HepG2 (cell line): Measurements from ENCODE around the gene ZXDC. TPM values are rescaled to one million over a fixed set of nuclear protein-coding genes. Genes with fewer than 3 reads are reported as not detected.

Experiments
- CBX2 ChIP-seq, 2 experiments: fragments of 200-600 bp in 1 of 2; sonication (generic); formaldehyde crosslinking in 1 of 2; IDR thresholded peaks; 2 replicates each; pipeline versions ENCODE4 v1.7.0 to v1.8.1; 2018 to 2022; ENCODE audit warnings: low read depth in 2 of 2, low read length in 1 of 2, mild to moderate bottlenecking in 1 of 2, missing genetic modification reagents in 1 of 2
- JDP2 ChIP-seq: sonication (generic); formaldehyde crosslinking; IDR thresholded peaks from 2 replicates; pipeline ENCODE4 v1.8.1; 2022; ENCODE audit warnings: missing genetic modification reagents, borderline replicate concordance
- KDM5B ChIP-seq: sonication (generic); formaldehyde crosslinking; IDR thresholded peaks from 2 replicates; pipeline ENCODE4 v1.4.0; 2020; ENCODE audit warnings: missing genetic modification reagents, mild to moderate bottlenecking, borderline replicate concordance
- MIER2 ChIP-seq: IDR thresholded peaks from 2 replicates; pipeline ENCODE4 v1.6.1; 2016; ENCODE audit warnings: missing biosample characterization, missing genetic modification reagents
- RAD21 ChIP-seq: fragments of 450-650 bp; formaldehyde crosslinking; IDR thresholded peaks from 2 replicates; pipeline ENCODE4 v1.5.0; 2020; ENCODE audit warnings: mild to moderate bottlenecking
- SRF ChIP-seq: IDR thresholded peaks from 2 replicates; pipeline ENCODE4 v1.6.1; 2011; ENCODE audit warnings: mild to moderate bottlenecking, low read depth, low read length, moderate library complexity
- TBX3 ChIP-seq: fragments of 450-650 bp; IDR thresholded peaks from 2 replicates; pipeline ENCODE4 v1.6.1; 2017; ENCODE audit warnings: antibody characterized with exemption, mild to moderate bottlenecking, inconsistent platforms, borderline replicate concordance
- ZFP37 ChIP-seq: sonication (generic); formaldehyde crosslinking; IDR thresholded peaks from 2 replicates; pipeline ENCODE4 v1.4.0; 2020; ENCODE audit warnings: missing genetic modification reagents, borderline replicate concordance
- ZFYVE20 ChIP-seq: sonication (generic); formaldehyde crosslinking; IDR thresholded peaks from 2 replicates; pipeline ENCODE4 v1.8.0; 2023; ENCODE audit warnings: low read depth, mild to moderate bottlenecking, moderate library complexity, missing genetic modification reagents, borderline replicate concordance
- polyA plus RNA-seq, 8 experiments: library from polyadenylated mRNA; depleted of rRNA in 3 of 8; stranded (reverse) in 7 of 8; unstranded in 1 of 8; fragments of >200 nt; fragmentation: Illumina TruSeq in 4 of 8; extraction: Trizol in 4 of 8; gene quantifications; 2 replicates each; pipeline versions ENCODE4 v1.2.1 to v1.2.3, GENCODE V29; 2011 to 2016; ENCODE audit warnings: low read depth in 4 of 8, missing spikeins in 1 of 8, mixed read lengths in 1 of 8; ENCODE audit not compliant: insufficient read depth in 1 of 8
- total RNA-seq, 5 experiments: library from RNA; depleted of rRNA; stranded (reverse); fragments of >200 nt; fragmentation: Illumina TruSeq; extraction: Trizol; gene quantifications; 2 replicates each; pipeline ENCODE4 v1.2.3, GENCODE V29; 2016; ENCODE audit warnings: low read depth in 1 of 5
- TF ChIP-seq, protein P1 (sequence below): sonication (generic); formaldehyde crosslinking; IDR thresholded peaks from 2 replicates; pipeline ENCODE4 v1.4.0; 2020; ENCODE audit warnings: mild to moderate bottlenecking, missing genetic modification reagents
- TF ChIP-seq, protein P2 (sequence below): sonication (generic); formaldehyde crosslinking; IDR thresholded peaks from 2 replicates; pipeline ENCODE4 v1.4.0; 2020; ENCODE audit warnings: mild to moderate bottlenecking, low read depth, missing genetic modification reagents
- TF ChIP-seq, protein P3 (sequence below): sonication (generic); formaldehyde crosslinking; IDR thresholded peaks from 2 replicates; pipeline ENCODE4 v1.9.0; 2022; ENCODE audit warnings: missing genetic modification reagents, mild to moderate bottlenecking, borderline replicate concordance

The ZXDC gene
- total and polyA plus RNA-seq, 2 of the 13 experiments (the other 11 are each of a cell fraction or from before 2014, with no cell fraction given), result 17.6 to 21.2 TPM

DNA sequence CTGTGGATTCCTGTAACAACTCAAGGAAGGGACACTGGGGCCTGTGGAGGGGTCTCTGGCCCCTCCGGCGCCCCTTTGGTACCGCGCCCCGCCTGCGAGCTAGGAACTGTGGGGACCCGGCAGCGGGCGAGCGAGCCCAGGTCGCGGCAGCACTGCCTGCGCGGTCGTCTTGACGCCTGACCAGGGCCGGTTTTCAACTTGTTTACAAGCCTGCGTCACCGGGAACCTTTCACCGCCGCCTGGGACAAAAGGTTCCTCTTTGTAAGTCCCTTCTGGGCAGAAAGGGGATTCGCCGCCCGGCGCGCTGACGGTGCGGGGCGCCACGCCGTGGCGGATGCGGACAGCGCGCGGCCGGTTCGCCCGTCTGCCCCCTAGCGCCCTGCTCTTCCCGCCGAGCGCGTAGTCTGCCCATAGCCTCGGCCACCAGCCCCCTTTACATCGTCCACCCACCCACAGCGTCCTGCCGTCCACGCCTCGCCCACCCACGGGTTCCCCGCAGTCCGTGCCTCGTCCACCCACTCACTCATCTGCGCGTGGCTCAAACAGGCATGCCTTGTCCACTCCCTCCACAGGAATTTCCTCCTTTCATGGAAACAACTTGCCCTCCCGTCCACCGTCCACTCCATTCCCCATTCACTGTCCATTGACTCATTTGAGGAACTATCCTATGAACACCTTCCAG lies 86.4 kb downstream of the ZXDC start (continued):
- TF ChIP-seq KDM5B (CRISPR knock-in tag) (peak; percentile 88), ZFP37 (peak; percentile 42; the same call in 1 of the 2 replicates), SRF (no peak), JDP2 (no peak), ZFYVE20 (no peak), MIER2 (CRISPR knock-in tag) (0 out of 2 replicates have a peak, but pooled peaks have one; percentile 25), RAD21 (peak; percentile 100), CBX2 (IDR thresholded peaks at IDR 0.05; ENCODE audit: low read depth, low read length) (no peak), CBX2 (CRISPR knock-in tag; IDR thresholded peaks at IDR 0.05; ENCODE audit: low read depth) (no peak; the same call in 1 of the 2 replicates), TBX3 (no peak)
- TF ChIP-seq, protein P1, sequence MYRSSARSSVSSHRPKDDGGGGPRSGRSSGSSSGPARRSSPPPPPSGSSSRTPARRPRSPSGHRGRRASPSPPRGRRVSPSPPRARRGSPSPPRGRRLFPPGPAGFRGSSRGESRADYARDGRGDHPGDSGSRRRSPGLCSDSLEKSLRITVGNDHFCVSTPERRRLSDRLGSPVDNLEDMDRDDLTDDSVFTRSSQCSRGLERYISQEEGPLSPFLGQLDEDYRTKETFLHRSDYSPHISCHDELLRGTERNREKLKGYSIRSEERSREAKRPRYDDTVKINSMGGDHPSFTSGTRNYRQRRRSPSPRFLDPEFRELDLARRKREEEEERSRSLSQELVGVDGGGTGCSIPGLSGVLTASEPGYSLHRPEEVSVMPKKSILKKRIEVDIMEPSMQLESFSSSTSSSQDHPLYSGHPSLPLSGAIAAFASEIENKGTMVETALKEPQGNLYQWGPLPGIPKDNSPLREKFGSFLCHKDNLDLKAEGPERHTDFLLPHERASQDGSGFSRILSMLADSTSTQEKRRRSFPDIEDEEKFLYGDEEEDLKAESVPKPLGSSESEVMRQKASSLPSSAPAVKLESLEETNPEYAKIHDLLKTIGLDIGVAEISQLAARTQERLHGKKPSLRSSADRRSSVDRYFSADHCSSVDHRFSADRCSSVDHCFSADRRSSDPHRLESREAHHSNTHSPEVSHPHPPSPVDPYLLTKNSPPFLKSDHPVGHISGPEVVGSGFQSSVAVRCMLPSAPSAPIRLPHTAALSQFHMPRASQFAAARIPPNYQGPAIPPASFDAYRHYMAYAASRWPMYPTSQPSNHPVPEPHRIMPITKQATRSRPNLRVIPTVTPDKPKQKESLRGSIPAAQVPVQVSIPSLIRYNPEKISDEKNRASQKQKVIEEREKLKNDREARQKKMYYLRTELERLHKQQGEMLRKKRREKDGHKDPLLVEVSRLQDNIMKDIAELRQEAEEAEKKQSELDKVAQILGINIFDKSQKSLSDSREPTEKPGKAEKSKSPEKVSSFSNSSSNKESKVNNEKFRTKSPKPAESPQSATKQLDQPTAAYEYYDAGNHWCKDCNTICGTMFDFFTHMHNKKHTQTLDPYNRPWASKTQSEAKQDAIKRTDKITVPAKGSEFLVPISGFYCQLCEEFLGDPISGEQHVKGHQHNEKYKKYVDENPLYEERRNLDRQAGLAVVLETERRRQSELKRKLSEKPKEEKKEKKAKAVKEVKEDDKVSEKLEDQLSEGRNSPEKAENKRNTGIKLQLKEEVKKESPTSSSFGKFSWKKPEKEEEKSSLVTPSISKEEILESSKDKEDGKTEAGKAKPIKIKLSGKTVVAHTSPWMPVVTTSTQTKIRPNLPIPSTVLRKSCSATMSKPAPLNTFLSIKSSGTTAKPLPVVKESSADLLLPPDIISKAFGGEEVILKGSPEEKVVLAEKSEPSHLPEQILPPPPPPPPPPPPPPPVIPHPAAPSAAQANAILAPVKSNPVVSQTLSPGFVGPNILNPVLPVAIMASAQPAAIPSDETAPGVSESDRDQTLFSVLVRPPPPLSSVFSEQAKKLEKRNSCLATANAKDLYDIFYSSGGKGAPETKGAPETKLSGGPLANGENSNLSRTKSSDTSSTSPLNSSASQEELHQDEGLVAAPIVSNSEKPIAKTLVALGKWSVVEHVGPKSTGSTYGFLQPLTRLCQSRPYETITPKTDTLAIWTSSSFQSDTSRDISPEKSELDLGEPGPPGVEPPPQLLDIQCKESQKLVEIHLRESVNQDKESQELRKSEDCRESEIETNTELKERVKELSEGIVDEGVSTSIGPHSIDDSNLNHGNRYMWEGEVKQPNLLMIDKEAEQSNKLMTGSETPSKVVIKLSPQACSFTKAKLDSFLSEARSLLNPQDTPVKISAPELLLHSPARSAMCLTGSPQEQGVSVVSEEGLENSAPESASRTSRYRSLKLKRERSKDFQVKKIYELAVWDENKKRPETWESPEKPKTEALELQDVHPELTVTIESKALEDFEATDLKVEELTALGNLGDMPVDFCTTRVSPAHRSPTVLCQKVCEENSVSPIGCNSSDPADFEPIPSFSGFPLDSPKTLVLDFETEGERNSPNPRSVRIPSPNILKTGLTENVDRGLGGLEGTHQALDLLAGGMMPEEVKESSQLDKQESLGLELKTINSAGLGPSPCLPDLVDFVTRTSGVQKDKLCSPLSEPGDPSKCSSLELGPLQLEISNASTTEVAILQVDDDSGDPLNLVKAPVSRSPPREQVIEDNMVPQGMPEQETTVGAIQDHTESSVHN, result no peak; the same call in 1 of the 2 replicates
- TF ChIP-seq, protein P2, sequence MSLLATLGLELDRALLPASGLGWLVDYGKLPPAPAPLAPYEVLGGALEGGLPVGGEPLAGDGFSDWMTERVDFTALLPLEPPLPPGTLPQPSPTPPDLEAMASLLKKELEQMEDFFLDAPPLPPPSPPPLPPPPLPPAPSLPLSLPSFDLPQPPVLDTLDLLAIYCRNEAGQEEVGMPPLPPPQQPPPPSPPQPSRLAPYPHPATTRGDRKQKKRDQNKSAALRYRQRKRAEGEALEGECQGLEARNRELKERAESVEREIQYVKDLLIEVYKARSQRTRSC (CRISPR knock-in tag), result 0 out of 2 replicates have a peak, but pooled peaks have one; percentile 83
- TF ChIP-seq, protein P3, sequence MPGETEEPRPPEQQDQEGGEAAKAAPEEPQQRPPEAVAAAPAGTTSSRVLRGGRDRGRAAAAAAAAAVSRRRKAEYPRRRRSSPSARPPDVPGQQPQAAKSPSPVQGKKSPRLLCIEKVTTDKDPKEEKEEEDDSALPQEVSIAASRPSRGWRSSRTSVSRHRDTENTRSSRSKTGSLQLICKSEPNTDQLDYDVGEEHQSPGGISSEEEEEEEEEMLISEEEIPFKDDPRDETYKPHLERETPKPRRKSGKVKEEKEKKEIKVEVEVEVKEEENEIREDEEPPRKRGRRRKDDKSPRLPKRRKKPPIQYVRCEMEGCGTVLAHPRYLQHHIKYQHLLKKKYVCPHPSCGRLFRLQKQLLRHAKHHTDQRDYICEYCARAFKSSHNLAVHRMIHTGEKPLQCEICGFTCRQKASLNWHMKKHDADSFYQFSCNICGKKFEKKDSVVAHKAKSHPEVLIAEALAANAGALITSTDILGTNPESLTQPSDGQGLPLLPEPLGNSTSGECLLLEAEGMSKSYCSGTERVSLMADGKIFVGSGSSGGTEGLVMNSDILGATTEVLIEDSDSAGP (CRISPR knock-in tag), result peak; percentile 95
